Measurements from ENCODE around the gene ZFYVE28. TPM values are rescaled to one million over a fixed set of nuclear protein-coding genes. Genes with fewer than 3 reads are reported as not detected.

Gene ZFYVE28
- total RNA-seq, 6 experiments from 2014 or later: 2.5 to 9.6 (median 4.8) TPM

GRCh38 chr4:2320746-2321145 lies 97.7 kb downstream of the ZFYVE28 start:
- 92% methylated on average over 5 of the region's 11 CpGs for WGBS (ENCODE audit: insufficient coverage, low coverage, low lambda C conversion rate, missing lambda C conversion rate)
- intact Hi-C loops (cut with DNase I): no loop called here
- TF ChIP-seq CTCF (IDR thresholded peaks at IDR 0.05): no peak
- TF ChIP-seq POLR2A (IDR thresholded peaks at IDR 0.05): no peak
- DNase-seq (no peak), ATAC-seq (peak in 1 of 4 donors; percentile 17)
- Histone ChIP-seq H3K4me1 (no peaks in the 10 kb centered on the region), H3K27me3 (no peaks in the 10 kb centered on the region), H3K4me3 (no peak overlapping the region), H3K36me3 (no peaks in the 10 kb centered on the region), H3K27ac (no peak overlapping the region), H3K9me3 (no peaks in the 10 kb centered on the region)

- intact Hi-C loops (cut with DNase I): no loop called here
- DNase-seq: no peak
- H3K4me3 ChIP-seq: no peak overlapping the region
- ATAC-seq: no peak
- no peaks in the 10 kb centered on the region for H3K36me3 ChIP-seq
- TF ChIP-seq CTCF (IDR thresholded peaks at IDR 0.05) (no peak), POLR2A (IDR thresholded peaks at IDR 0.05) (no peak)
- H3K9me3 ChIP-seq: no peaks in the 10 kb centered on the region
- H3K27ac ChIP-seq: no peak overlapping the region
- no peaks in the 10 kb centered on the region for H3K4me1 ChIP-seq
- H3K27me3 ChIP-seq: no peaks in the 10 kb centered on the region
- 80% methylated on average over 18 of the region's 18 CpGs for WGBS (ENCODE audit: insufficient coverage, low coverage, low lambda C conversion rate, missing lambda C conversion rate)
These were observed 98.3 kb downstream of the ZFYVE28 start for GRCh38 chr4:2320152-2320551.

- WGBS (ENCODE audit: insufficient coverage, low coverage, low lambda C conversion rate, missing lambda C conversion rate): 70% methylated on average over 2 of the region's 10 CpGs
- DNase-seq: no peak
These were observed 99.6 kb downstream of the ZFYVE28 start for GRCh38 chr4:2318885-2319284.

DNA sequence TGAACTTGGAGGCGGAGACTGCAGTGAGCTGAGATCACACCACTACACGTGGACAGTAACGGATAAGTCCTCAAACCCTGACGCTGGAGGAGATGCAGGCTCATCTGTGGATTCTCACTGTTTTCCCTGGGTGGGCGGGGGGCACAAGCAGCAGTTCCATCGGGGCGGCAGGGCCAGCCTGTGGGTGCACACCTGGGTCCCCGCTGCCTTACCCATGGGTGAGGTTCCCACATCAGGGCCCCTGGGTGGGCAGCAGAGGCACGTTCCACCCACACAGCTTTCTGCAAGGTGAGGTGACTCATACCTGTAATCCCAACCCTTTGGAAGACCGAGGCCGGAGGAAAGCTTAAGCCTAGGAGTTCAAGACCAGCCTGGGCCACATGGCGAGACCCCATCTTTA lies 100.0 kb downstream of the ZFYVE28 start:
- no peaks in the 10 kb centered on the region for H3K9me3 ChIP-seq
- TF ChIP-seq CTCF (IDR thresholded peaks at IDR 0.05) (no peak), POLR2A (IDR thresholded peaks at IDR 0.05) (no peak)
- no peaks in the 10 kb centered on the region for H3K36me3 ChIP-seq
- no peaks in the 10 kb centered on the region for H3K27me3 ChIP-seq
- 91% methylated on average over 4 of the region's 12 CpGs for WGBS (ENCODE audit: insufficient coverage, low coverage, low lambda C conversion rate, missing lambda C conversion rate)
- no peak for DNase-seq
- H3K4me1 ChIP-seq: no peaks in the 10 kb centered on the region
- no peak overlapping the region for H3K27ac ChIP-seq
- H3K4me3 ChIP-seq: no peak overlapping the region
- intact Hi-C loops (cut with DNase I): no loop called here
- no peak for ATAC-seq

More at GRCh38 chr4:2318885-2319284, 99.6 kb downstream of the ZFYVE28 start:
- TF ChIP-seq CTCF (IDR thresholded peaks at IDR 0.05): no peak
- TF ChIP-seq POLR2A (IDR thresholded peaks at IDR 0.05): no peak
- Histone ChIP-seq H3K4me3 (no peak overlapping the region), H3K27me3 (no peaks in the 10 kb centered on the region), H3K4me1 (no peaks in the 10 kb centered on the region), H3K27ac (no peak overlapping the region), H3K9me3 (no peaks in the 10 kb centered on the region), H3K36me3 (no peaks in the 10 kb centered on the region)
- intact Hi-C loops (cut with DNase I): no loop called here
- peak in 1 of 4 donors; percentile 13 for ATAC-seq

GRCh38 chr4:2313366-2313765 lies 105.1 kb downstream of the ZFYVE28 start:
- H3K4me3 ChIP-seq: no peak overlapping the region
- intact Hi-C loops (cut with DNase I): no loop called here
- H3K4me1 ChIP-seq: no peaks in the 10 kb centered on the region
- no peaks in the 10 kb centered on the region for H3K9me3 ChIP-seq
- no peaks in the 10 kb centered on the region for H3K36me3 ChIP-seq
- H3K27ac ChIP-seq: no peak overlapping the region
- ATAC-seq (no peak), DNase-seq (no peak)
- TF ChIP-seq CTCF (IDR thresholded peaks at IDR 0.05): no peak
- no peak for TF ChIP-seq POLR2A (IDR thresholded peaks at IDR 0.05)
- 63% methylated on average over 5 of the region's 5 CpGs for WGBS (ENCODE audit: insufficient coverage, low coverage, low lambda C conversion rate, missing lambda C conversion rate)
- H3K27me3 ChIP-seq: no peaks in the 10 kb centered on the region
